AG09319 (cell line): ENCODE results near the gene GRK3.
"Not testable (repeated sequence)": the region's sequence is repeated elsewhere in the genome, so short reads cannot be mapped to it uniquely, and the experiment has no call there.

Experiments
- DNase-seq: peaks from one replicate; pipeline ENCODE4 v3.0.0-alpha.2; 2010; ENCODE audit warnings: low read depth; ENCODE audit errors: extremely low read depth
- CTCF ChIP-seq: IDR thresholded peaks from 2 replicates; pipeline ENCODE4 v1.5.1; 2011; ENCODE audit warnings: low read depth, mild to moderate bottlenecking, inconsistent platforms, low read length, moderate library complexity

The GRK3 gene

GRCh38 chr22:25572708-25573171 lies 8.3 kb downstream of the GRK3 start:
- no peak for TF ChIP-seq CTCF
- no peak for DNase-seq

DNA sequence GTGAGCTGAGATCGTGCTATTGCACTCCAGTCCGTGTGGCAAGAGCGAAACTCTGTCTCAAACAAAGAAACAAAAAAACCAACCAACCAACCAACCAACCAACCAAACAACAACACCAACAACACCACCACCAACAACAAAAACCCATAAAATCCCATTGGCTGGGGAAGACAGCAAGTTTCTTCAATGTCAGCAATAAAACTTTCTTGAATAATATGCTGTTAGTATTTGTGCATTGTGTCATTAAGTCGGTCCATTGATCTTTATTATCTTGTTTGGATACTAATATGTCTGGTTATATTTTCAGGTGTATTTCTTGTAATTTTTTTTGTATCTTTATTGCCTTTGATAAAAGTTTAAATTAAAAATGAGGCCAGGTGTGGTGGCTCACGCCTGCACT lies 9.4 kb downstream of the GRK3 start:
- no peak for DNase-seq
- TF ChIP-seq CTCF = no peak

DNA sequence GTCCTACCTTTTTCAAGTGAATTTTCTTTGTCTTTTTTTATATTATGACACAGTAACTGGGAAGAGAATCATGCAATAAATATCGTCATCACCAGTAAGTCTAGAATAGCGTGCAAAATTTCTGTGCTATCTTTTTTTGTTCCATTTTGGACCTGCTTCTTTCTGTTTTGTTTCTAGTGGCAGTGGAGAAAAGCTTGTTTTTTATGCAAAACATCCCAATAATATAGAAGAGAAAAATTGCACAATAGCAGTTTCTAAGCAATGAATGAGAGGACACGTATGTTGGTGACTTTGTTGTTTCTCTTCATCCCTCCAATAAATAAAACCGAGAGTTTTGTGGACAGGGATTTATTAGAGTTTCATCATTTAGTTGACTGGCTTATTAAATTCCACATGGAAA lies 10.3 kb downstream of the GRK3 start:
- DNase-seq = no peak
- TF ChIP-seq CTCF = no peak

DNA sequence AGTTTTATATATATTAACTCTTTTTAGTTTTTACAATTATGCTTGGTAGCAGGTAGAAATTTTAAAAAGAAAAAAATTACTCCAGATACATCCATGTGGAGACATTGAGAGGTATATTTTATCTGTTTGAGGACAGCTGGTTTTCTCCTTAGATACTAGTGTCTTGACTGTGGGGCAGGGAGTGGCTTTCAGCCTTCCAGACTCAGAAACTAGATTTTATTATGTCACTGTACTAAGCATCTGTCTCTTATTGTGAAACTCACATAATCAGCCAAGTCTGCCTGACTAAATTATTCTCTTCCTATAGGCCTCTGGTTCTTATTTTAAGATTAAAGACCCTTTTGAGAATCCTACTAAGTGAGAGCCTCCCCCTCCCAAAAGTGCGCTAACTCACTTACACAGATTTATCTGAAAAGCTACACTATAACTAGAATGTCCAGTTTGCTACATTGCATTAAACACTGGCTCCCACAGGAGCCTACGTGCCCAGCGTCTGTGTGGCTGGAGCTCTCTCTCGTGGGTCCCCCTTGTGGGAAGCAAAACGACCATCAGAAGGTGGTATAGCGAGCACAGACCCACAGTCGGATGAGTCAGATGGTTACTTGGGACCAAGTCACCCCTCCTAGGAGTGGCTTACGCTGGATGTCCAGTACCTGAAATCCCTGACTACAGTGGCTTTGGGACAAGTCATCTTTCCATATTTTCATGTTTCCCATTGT lies 11.4 kb downstream of the GRK3 start:
- not testable (repeated sequence) for DNase-seq

DNA sequence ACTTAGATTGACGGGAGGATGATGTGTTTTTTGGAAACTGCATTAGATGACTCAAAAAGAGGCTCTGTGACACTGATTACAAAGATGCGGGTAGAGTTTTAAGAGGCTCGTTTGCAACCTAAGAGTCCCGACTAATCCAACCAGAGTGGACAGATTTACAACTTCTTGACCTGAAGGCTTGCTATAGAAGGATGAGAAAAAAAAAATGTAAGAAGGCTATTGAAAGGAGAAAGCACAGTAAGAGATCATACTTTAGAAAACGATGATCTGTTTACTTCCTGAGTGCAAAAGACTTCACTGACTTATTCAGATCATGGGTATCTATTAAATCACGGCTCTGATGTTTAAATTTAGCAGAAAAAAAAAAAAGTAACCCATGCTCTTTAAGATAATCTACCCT lies 17.0 kb downstream of the GRK3 start:
- not testable (repeated sequence) for DNase-seq

- DNase-seq = no peak
Observed at GRCh38 chr22:25582946-25583345, 18.5 kb downstream of the GRK3 start.

GRCh38 chr22:25584993-25585392 lies 20.5 kb downstream of the GRK3 start:
- not testable (repeated sequence) for DNase-seq

More at GRCh38 chr22:25582946-25583345, 18.5 kb downstream of the GRK3 start:
- no peak for TF ChIP-seq CTCF

GRCh38 chr22:25589664-25590063 lies 25.2 kb downstream of the GRK3 start:
- not testable (repeated sequence) for DNase-seq

DNA sequence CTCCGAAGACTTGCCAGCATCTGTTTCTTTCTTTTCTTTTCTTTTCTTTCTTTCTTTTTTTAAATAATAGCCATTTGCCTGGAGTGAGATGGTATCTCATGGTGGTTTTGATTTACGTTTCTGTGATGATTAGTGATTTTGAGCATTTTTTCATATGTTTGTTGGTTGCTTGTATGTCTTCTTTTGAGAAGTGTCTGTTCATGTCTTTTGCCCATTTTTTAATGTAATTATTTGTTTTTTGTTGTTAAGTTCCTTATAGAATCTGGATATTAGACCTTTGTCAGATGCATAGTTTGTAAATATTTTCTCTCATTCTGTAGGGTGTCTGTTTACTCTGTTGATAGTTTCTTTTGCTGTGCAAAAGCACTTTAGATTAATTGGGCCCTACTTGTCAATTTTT lies 28.8 kb downstream of the GRK3 start:
- DNase-seq = not testable (repeated sequence)

GRCh38 chr22:25598609-25599008 lies 34.1 kb downstream of the GRK3 start:
- no peak for TF ChIP-seq CTCF
- DNase-seq = no peak
